Measurements from ENCODE around the gene WNT8A. TPM values are rescaled to one million over a fixed set of nuclear protein-coding genes. Genes with fewer than 3 reads are reported as not detected.

The WNT8A gene
- polyA plus RNA-seq, 1 donor: not detected

DNA sequence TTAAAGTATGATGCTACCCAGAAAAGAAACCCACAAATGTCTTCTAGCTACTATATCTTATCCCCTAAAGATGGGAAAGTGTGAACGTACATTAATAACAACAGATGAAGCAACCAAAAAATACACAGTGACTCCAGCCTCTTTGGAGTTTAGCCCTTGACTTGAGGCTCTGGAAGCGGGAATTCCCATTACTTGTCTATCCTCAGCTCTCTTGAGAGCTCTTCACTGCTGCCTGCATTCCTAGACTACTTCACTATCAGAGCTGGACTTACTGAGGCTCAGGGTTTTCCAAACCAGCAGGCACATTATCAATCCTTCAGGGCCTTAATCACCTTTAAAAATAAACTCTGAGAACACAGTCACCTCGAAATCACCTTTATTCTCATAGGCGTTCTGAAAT lies 56.4 kb downstream of the WNT8A start:
- DNase-seq (ENCODE audit: low read depth): no peak

Other genes starting within 250 kb of the WNT8A start
- 327 TPM for gene MYOT, start 216.2 kb upstream of the WNT8A start, polyA plus RNA-seq (ENCODE audit: insufficient read length)
- 0.83 TPM for gene PKD2L2, start 194.6 kb upstream of the WNT8A start, polyA plus RNA-seq (ENCODE audit: insufficient read length)
- 20.0 TPM for gene FAM13B, start 51.0 kb upstream of the WNT8A start, polyA plus RNA-seq (ENCODE audit: insufficient read length)
- 0.85 TPM for gene NME5, start 55.4 kb downstream of the WNT8A start, polyA plus RNA-seq (ENCODE audit: insufficient read length)
- gene BRD8, start 94.6 kb downstream of the WNT8A start, polyA plus RNA-seq (ENCODE audit: insufficient read length): 50.8 TPM
- gene KIF20A, start 95.1 kb downstream of the WNT8A start, polyA plus RNA-seq (ENCODE audit: insufficient read length): 17.3 TPM
- gene CDC23, start 129.3 kb downstream of the WNT8A start, polyA plus RNA-seq (ENCODE audit: insufficient read length): 34.8 TPM
- 2.8 TPM for gene GFRA3, start 190.6 kb downstream of the WNT8A start, polyA plus RNA-seq (ENCODE audit: insufficient read length)
- 2.4 TPM for gene CDC25C, start 247.8 kb downstream of the WNT8A start, polyA plus RNA-seq (ENCODE audit: insufficient read length)

Measured in forelimb muscle (tissue), 1 donor.